Measurements from ENCODE around the gene COX14.

DNA sequence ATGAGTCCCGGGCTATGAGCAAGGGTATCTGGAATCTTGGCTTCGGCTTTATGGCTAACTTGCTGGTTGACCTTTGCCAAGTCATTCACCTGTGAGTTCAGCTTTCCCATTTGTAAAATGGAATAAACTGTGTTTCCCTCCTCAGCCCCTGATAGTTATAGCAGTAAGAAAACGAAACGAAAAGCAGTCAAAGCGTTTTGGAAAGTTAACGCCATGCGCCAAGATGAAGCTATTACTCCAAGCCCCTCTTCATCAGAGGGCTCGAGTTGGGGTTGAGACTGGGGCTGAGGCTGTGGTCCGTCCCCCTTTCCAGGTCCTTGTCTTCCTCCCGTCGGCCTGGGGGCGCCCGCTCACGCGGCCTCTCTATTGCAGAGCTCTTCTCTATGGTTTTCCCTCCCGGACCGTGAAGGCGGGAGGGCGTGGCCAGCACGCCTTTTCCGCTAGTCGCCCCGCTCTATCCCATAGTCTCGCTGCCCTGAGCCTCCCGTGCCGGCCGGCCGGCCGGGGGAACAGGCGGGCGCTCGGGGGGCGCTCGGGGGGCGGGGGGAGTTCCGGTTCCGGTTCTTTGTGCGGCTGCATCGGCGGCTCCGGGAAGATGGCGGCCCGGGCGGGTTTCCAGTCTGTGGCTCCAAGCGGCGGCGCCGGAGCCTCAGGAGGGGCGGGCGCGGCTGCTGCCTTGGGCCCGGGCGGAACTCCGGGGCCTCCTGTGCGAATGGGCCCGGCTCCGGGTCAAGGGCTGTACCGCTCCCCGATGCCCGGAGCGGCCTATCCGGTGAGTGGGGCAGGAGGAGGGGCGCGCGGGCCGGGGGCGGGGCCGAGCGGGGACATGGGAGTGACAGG is 27.0 kb upstream of the COX14 start, which contains the start of gene SMARCD1:
- TF ChIP-seq POLR2A (IDR thresholded peaks at IDR 0.05), result no peak
- TF ChIP-seq, protein P1, sequence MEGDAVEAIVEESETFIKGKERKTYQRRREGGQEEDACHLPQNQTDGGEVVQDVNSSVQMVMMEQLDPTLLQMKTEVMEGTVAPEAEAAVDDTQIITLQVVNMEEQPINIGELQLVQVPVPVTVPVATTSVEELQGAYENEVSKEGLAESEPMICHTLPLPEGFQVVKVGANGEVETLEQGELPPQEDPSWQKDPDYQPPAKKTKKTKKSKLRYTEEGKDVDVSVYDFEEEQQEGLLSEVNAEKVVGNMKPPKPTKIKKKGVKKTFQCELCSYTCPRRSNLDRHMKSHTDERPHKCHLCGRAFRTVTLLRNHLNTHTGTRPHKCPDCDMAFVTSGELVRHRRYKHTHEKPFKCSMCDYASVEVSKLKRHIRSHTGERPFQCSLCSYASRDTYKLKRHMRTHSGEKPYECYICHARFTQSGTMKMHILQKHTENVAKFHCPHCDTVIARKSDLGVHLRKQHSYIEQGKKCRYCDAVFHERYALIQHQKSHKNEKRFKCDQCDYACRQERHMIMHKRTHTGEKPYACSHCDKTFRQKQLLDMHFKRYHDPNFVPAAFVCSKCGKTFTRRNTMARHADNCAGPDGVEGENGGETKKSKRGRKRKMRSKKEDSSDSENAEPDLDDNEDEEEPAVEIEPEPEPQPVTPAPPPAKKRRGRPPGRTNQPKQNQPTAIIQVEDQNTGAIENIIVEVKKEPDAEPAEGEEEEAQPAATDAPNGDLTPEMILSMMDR (IDR thresholded peaks at IDR 0.05), result peak in 2 of 6 experiments; percentile 30 to 31
